Measurements from ENCODE around the gene ZDHHC11B.

GRCh38 chr5:776862-777711, 7.4 kb downstream of the ZDHHC11B start:
- no peak for TF ChIP-seq POLR2A (IDR thresholded peaks at IDR 0.05)
- no peak for TF ChIP-seq CTCF (IDR thresholded peaks at IDR 0.05 in 4 of 5, conservative IDR thresholded peaks at IDR 0.05 in 1 of 5)

Measured in gastrocnemius medialis (tissue), 4 donors.